GM19395 (cell line): ENCODE results near the gene COL4A6.

Experiments
- ATAC-seq: cut with Tn5 transposase; IDR thresholded peaks from one replicate; pipeline ENCODE4 v1.9.1; 2021; ENCODE audit warnings: mild to moderate bottlenecking, moderate library complexity; ENCODE audit not compliant: unreplicated experiment

Gene COL4A6

DNA sequence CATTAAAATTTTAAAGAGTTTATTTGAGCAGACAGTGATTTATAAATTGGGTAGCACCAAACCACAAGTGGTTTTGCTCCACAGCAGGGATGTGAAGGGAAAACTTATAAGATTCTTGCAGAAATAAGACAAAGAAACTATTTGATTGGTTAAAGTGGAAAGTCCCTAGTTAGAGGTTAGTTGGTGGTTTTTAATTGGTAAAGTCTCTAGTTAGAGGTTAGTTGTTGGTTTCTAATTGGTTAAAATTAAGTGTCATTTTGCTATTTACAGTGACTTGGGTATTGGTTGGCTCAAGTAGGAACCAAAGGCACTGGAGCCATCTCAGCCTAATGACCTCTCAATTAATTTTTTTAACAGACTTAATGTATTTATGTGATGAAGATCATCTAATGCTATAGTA is 323.7 kb downstream of the COL4A6 start:
- ATAC-seq = no peak
